Measurements from ENCODE around the gene RBM15. TPM values are rescaled to one million over a fixed set of nuclear protein-coding genes. Genes with fewer than 3 reads are reported as not detected.

Gene RBM15
- total RNA-seq, 1 donor from 2014 or later = 52.6 TPM

GRCh38 chr1:110316735-110317134 lies 22.4 kb upstream of the RBM15 start:
- Mint-ChIP-seq H3K4me3 (no peak overlapping the region), H3K27me3 (ENCODE audit: low read depth) (peaks cover 3% of the 10 kb centered on the region), H3K4me1 (no peaks in the 10 kb centered on the region), H3K27ac (ENCODE audit: unreplicated experiment) (no peak overlapping the region), H3K9me3 (peaks cover 2% of the 10 kb centered on the region), H3K36me3 (ENCODE audit: low read depth) (no peaks in the 10 kb centered on the region)
- no peak for DNase-seq (ENCODE audit: low read depth, low spot score)
- TF ChIP-seq CTCF (conservative IDR thresholded peaks at IDR 0.05) = no peak

GRCh38 chr1:110318046-110318445 lies 21.1 kb upstream of the RBM15 start:
- H3K4me3 Mint-ChIP-seq = no peak overlapping the region
- no peaks in the 10 kb centered on the region for H3K36me3 Mint-ChIP-seq (ENCODE audit: low read depth)
- DNase-seq (ENCODE audit: low read depth, low spot score) = no peak
- H3K4me1 Mint-ChIP-seq = no peaks in the 10 kb centered on the region
- H3K27me3 Mint-ChIP-seq (ENCODE audit: low read depth) = peaks cover 3% of the 10 kb centered on the region
- H3K27ac Mint-ChIP-seq (ENCODE audit: unreplicated experiment) = no peak overlapping the region
- peaks cover 2% of the 10 kb centered on the region for H3K9me3 Mint-ChIP-seq
- TF ChIP-seq CTCF (conservative IDR thresholded peaks at IDR 0.05) = no peak

- H3K27me3 Mint-ChIP-seq (ENCODE audit: low read depth) = peaks cover 3% of the 10 kb centered on the region
- TF ChIP-seq CTCF (conservative IDR thresholded peaks at IDR 0.05) = no peak
Measured at GRCh38 chr1:110319332-110320167, 19.6 kb upstream of the RBM15 start.

GRCh38 chr1:110320168-110320518 lies 19.0 kb upstream of the RBM15 start:
- no peaks in the 10 kb centered on the region for H3K4me1 Mint-ChIP-seq
- no peaks in the 10 kb centered on the region for H3K36me3 Mint-ChIP-seq (ENCODE audit: low read depth)

More at GRCh38 chr1:110319332-110320167, 19.6 kb upstream of the RBM15 start:
- no peak overlapping the region for H3K4me3 Mint-ChIP-seq
- H3K9me3 Mint-ChIP-seq = peaks cover 2% of the 10 kb centered on the region
- no peak for DNase-seq (ENCODE audit: low read depth, low spot score)
- H3K4me1 Mint-ChIP-seq = no peaks in the 10 kb centered on the region
- no peaks in the 10 kb centered on the region for H3K36me3 Mint-ChIP-seq (ENCODE audit: low read depth)
- no peak overlapping the region for H3K27ac Mint-ChIP-seq (ENCODE audit: unreplicated experiment)

GRCh38 chr1:110321045-110321444 lies 18.1 kb upstream of the RBM15 start:
- no peaks in the 10 kb centered on the region for H3K4me1 Mint-ChIP-seq
- H3K27me3 Mint-ChIP-seq (ENCODE audit: low read depth) = peaks cover 3% of the 10 kb centered on the region
- no peak overlapping the region for H3K27ac Mint-ChIP-seq (ENCODE audit: unreplicated experiment)
- no peak overlapping the region for H3K4me3 Mint-ChIP-seq
- H3K9me3 Mint-ChIP-seq = peaks cover 2% of the 10 kb centered on the region
- no peak for DNase-seq (ENCODE audit: low read depth, low spot score)
- TF ChIP-seq CTCF (conservative IDR thresholded peaks at IDR 0.05) = no peak
- no peaks in the 10 kb centered on the region for H3K36me3 Mint-ChIP-seq (ENCODE audit: low read depth)

More at GRCh38 chr1:110320168-110320518, 19.0 kb upstream of the RBM15 start:
- no peak overlapping the region for H3K27ac Mint-ChIP-seq (ENCODE audit: unreplicated experiment)
- H3K4me3 Mint-ChIP-seq = no peak overlapping the region
- no peak for DNase-seq (ENCODE audit: low read depth, low spot score)
- H3K27me3 Mint-ChIP-seq (ENCODE audit: low read depth) = peaks cover 3% of the 10 kb centered on the region
- no peak for TF ChIP-seq CTCF (conservative IDR thresholded peaks at IDR 0.05)
- peaks cover 2% of the 10 kb centered on the region for H3K9me3 Mint-ChIP-seq

Measured in neural crest cell (in vitro differentiated cells).